GM18526 (cell line): Measurements from ENCODE around the gene ROBO4.

Experiments used
- POLR2A ChIP-seq: IDR thresholded peaks from 3 replicates; pipeline ENCODE4 v1.6.1; 2011; ENCODE audit not compliant: insufficient read length; ENCODE audit errors: extremely low read depth

The ROBO4 gene

GRCh38 chr11:124897674-124898262 is at the start of gene ROBO4:
Gene ROBO4, minus strand, starts transcription at chr11:124897865. Its CDS starts 70 bp downstream, at chr11:124897795.
- TF ChIP-seq POLR2A: no peak

- no peak for TF ChIP-seq POLR2A
Measured at GRCh38 chr11:124946735-124947141, 49.1 kb upstream of the ROBO4 start.

GRCh38 chr11:124945826-124946225 is 48.2 kb upstream of the ROBO4 start:
- no peak for TF ChIP-seq POLR2A

- no peak for TF ChIP-seq POLR2A
Measured at GRCh38 chr11:124944565-124944964, 46.9 kb upstream of the ROBO4 start.

- no peak for TF ChIP-seq POLR2A
Measured at GRCh38 chr11:124943741-124944140, 46.1 kb upstream of the ROBO4 start.

- TF ChIP-seq POLR2A: no peak
Measured at GRCh38 chr11:124943254-124943616, 45.6 kb upstream of the ROBO4 start.

GRCh38 chr11:124942466-124943253 is 45.0 kb upstream of the ROBO4 start:
- TF ChIP-seq POLR2A: no peak

- no peak for TF ChIP-seq POLR2A
Measured at GRCh38 chr11:124941703-124942102, 44.0 kb upstream of the ROBO4 start.

GRCh38 chr11:124938970-124939369 is 41.3 kb upstream of the ROBO4 start:
- no peak for TF ChIP-seq POLR2A

GRCh38 chr11:124938206-124938765 is 40.6 kb upstream of the ROBO4 start:
- no peak for TF ChIP-seq POLR2A

GRCh38 chr11:124937336-124937935 is 39.8 kb upstream of the ROBO4 start:
- no peak for TF ChIP-seq POLR2A

GRCh38 chr11:124935548-124936514 is 38.2 kb upstream of the ROBO4 start, which contains the start of gene HEPACAM:
Gene HEPACAM, minus strand, starts transcription at chr11:124936047. Its CDS starts 41 bp downstream, at chr11:124936006.
- no peak for TF ChIP-seq POLR2A

- no peak for TF ChIP-seq POLR2A
Measured at GRCh38 chr11:124934862-124935547, 37.3 kb upstream of the ROBO4 start.

GRCh38 chr11:124930799-124931198 is 33.1 kb upstream of the ROBO4 start:
- no peak for TF ChIP-seq POLR2A
